ENCODE results near the gene NKIRAS1.
"Not testable (repeated sequence)": the region's sequence is repeated elsewhere in the genome, so short reads cannot be mapped to it uniquely, and the experiment has no call there.

Gene NKIRAS1

GRCh38 chr3:23874359-23875112 lies 42.3 kb downstream of the NKIRAS1 start:
- Histone ChIP-seq H3K27ac (no peak overlapping the region), H2AFZ (ENCODE audit: low read depth) (no peak overlapping the region), H4K20me1 (ENCODE audit: insufficient read depth) (no peaks in the 10 kb centered on the region), H3K36me3 (ENCODE audit: insufficient read depth) (0 out of 2 replicates have a peak, but pooled peaks cover 3% of the 10 kb centered on the region), H3K4me1 (ENCODE audit: low read depth, poor library complexity, severe bottlenecking) (no peaks in the 10 kb centered on the region), H3K79me2 (ENCODE audit: insufficient read depth, low read depth) (peaks cover 41% of the 10 kb centered on the region), H3K4me2 (no peak overlapping the region), H3K4me3 (IDR thresholded peaks at IDR 0.05; ENCODE audit: insufficient read depth, low read depth, low read length) (no peak overlapping the region), H3K9ac (no peak overlapping the region), H3K27me3 (ENCODE audit: insufficient read depth, low read depth) (no peaks in the 10 kb centered on the region)
- no peak for TF ChIP-seq CTCF (conservative IDR thresholded peaks at IDR 0.05; ENCODE audit: low read depth, low read length)

- no peak for TF ChIP-seq CTCF (conservative IDR thresholded peaks at IDR 0.05; ENCODE audit: low read depth, low read length)
- no peak overlapping the region for H3K9ac ChIP-seq
- no peak overlapping the region for H3K27ac ChIP-seq
- no peak overlapping the region for H3K4me3 ChIP-seq (IDR thresholded peaks at IDR 0.05; ENCODE audit: insufficient read depth, low read depth, low read length)
- no peak overlapping the region for H2AFZ ChIP-seq (ENCODE audit: low read depth)
- H3K4me2 ChIP-seq, result no peak overlapping the region
- H4K20me1 ChIP-seq (ENCODE audit: insufficient read depth), result no peaks in the 10 kb centered on the region
- 0 out of 2 replicates have a peak, but pooled peaks cover 3% of the 10 kb centered on the region for H3K36me3 ChIP-seq (ENCODE audit: insufficient read depth)
- H3K4me1 ChIP-seq (ENCODE audit: low read depth, poor library complexity, severe bottlenecking), result no peaks in the 10 kb centered on the region
- H3K79me2 ChIP-seq (ENCODE audit: insufficient read depth, low read depth), result peaks cover 39% of the 10 kb centered on the region
- no peaks in the 10 kb centered on the region for H3K27me3 ChIP-seq (ENCODE audit: insufficient read depth, low read depth)
Measured at GRCh38 chr3:23873941-23874340, 42.8 kb downstream of the NKIRAS1 start.

GRCh38 chr3:23872330-23872729 lies 44.5 kb downstream of the NKIRAS1 start:
- Histone ChIP-seq H3K4me3 (IDR thresholded peaks at IDR 0.05; ENCODE audit: insufficient read depth, low read depth, low read length) (no peak overlapping the region), H3K27ac (no peak overlapping the region), H3K79me2 (ENCODE audit: insufficient read depth, low read depth) (peaks cover 48% of the 10 kb centered on the region), H3K4me2 (no peak overlapping the region), H3K27me3 (ENCODE audit: insufficient read depth, low read depth) (no peaks in the 10 kb centered on the region), H2AFZ (ENCODE audit: low read depth) (no peak overlapping the region), H3K9ac (no peak overlapping the region), H3K4me1 (ENCODE audit: low read depth, poor library complexity, severe bottlenecking) (no peaks in the 10 kb centered on the region), H4K20me1 (ENCODE audit: insufficient read depth) (no peaks in the 10 kb centered on the region), H3K36me3 (ENCODE audit: insufficient read depth) (no peaks in the 10 kb centered on the region)
- TF ChIP-seq CTCF (conservative IDR thresholded peaks at IDR 0.05; ENCODE audit: low read depth, low read length), result no peak

GRCh38 chr3:23871361-23871760 lies 45.4 kb downstream of the NKIRAS1 start:
- not testable (repeated sequence) for H3K9ac ChIP-seq; H2AFZ ChIP-seq (ENCODE audit: low read depth); H3K4me1 ChIP-seq (ENCODE audit: low read depth, poor library complexity, severe bottlenecking); H3K4me3 ChIP-seq (IDR thresholded peaks at IDR 0.05; ENCODE audit: insufficient read depth, low read depth, low read length); H3K27ac ChIP-seq; H4K20me1 ChIP-seq (ENCODE audit: insufficient read depth); H3K36me3 ChIP-seq (ENCODE audit: insufficient read depth); H3K4me2 ChIP-seq; H3K27me3 ChIP-seq (ENCODE audit: insufficient read depth, low read depth)
- peaks cover 47% of the 10 kb centered on the region for H3K79me2 ChIP-seq (ENCODE audit: insufficient read depth, low read depth)

- not testable (repeated sequence) for H3K9ac ChIP-seq; H3K4me2 ChIP-seq; H4K20me1 ChIP-seq (ENCODE audit: insufficient read depth); H3K27ac ChIP-seq; H3K4me1 ChIP-seq (ENCODE audit: low read depth, poor library complexity, severe bottlenecking); H3K36me3 ChIP-seq (ENCODE audit: insufficient read depth); H3K4me3 ChIP-seq (IDR thresholded peaks at IDR 0.05; ENCODE audit: insufficient read depth, low read depth, low read length); H3K27me3 ChIP-seq (ENCODE audit: insufficient read depth, low read depth); H2AFZ ChIP-seq (ENCODE audit: low read depth)
- peaks cover 43% of the 10 kb centered on the region; the same call in 1 of the 2 replicates for H3K79me2 ChIP-seq (ENCODE audit: insufficient read depth, low read depth)
Measured at GRCh38 chr3:23870663-23871043, 46.1 kb downstream of the NKIRAS1 start.
